Mesothelial cell of epicardium (in vitro differentiated cells): ENCODE results near the gene OLIG2. TPM values are rescaled to one million over a fixed set of nuclear protein-coding genes. Genes with fewer than 3 reads are reported as not detected.

Source experiments
- DNase-seq, 2 experiments: peaks; one replicate each; pipeline ENCODE4 v3.0.0; 2021; ENCODE audit warnings: low spot score in 2 of 2; ENCODE audit not compliant: unreplicated experiment in 2 of 2
- H3K27ac Mint-ChIP-seq: 2 replicates; pipeline ENCODE4 v1.8.0; 2021; ENCODE audit warnings: mixed read lengths
- H3K27me3 Mint-ChIP-seq: 2 replicates; pipeline ENCODE4 v1.8.0; 2021; ENCODE audit warnings: low read depth, mixed read lengths
- H3K36me3 Mint-ChIP-seq: 2 replicates; pipeline ENCODE4 v1.8.0; 2021; ENCODE audit warnings: mixed read lengths
- H3K4me1 Mint-ChIP-seq: 2 replicates; pipeline ENCODE4 v1.8.0; 2021; ENCODE audit warnings: mixed read lengths
- H3K4me3 Mint-ChIP-seq: 2 replicates; pipeline ENCODE4 v1.8.0; 2021; ENCODE audit warnings: mild to moderate bottlenecking, moderate library complexity, mixed read lengths
- H3K9me3 Mint-ChIP-seq: 2 replicates; pipeline ENCODE4 v1.8.0; 2021; ENCODE audit warnings: mixed read lengths
- total RNA-seq: library from RNA; stranded (reverse); gene quantifications from 3 replicates; pipeline ENCODE4 v1.2.1, GENCODE V29; 2021
- TF ChIP-seq, protein P1 (sequence below): fragments of 200-600 bp; sonication (generic); IDR thresholded peaks from one replicate; pipeline ENCODE4 v1.5.0; 2021; ENCODE audit warnings: antibody characterized with exemption; ENCODE audit not compliant: unreplicated experiment

The OLIG2 gene
- total RNA-seq, 1 donor from 2014 or later: 0.38 TPM

DNA sequence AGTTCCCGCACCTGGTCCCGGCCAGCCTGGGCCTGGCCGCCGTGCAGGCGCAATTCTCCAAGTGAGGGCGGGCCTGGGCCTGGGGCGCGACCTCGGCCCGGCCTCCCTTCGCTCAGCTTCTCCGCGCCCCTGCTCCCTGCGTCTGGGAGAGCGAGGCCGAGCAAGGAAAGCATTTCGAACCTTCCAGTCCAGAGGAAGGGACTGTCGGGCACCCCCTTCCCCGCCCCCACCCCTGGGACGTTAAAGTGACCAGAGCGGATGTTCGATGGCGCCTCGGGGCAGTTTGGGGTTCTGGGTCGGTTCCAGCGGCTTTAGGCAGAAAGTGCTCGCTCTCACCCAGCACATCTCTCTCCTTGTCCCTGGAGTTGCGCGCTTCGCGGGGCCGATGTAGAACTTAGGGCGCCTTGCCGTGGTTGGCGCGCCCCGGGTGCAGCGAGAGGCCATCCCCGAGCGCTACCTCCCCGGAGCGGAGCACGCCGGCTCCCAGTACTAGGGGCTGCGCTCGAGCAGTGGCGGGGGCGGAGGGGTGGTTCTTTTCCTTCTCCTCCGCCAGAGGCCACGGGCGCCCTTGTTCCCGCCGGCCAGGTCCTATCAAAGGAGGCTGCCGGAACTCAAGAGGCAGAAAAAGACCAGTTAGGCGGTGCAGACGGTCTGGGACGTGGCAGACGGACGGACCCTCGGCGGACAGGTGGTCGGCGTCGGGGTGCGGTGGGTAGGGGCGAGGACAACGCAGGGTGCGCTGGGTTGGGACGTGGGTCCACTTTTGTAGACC is 45.4 kb downstream of the OLIG2 start:
- peaks cover 32% of the 10 kb centered on the region for H3K4me1 Mint-ChIP-seq
- no peak overlapping the region for H3K27ac Mint-ChIP-seq
- TF ChIP-seq, protein P1, sequence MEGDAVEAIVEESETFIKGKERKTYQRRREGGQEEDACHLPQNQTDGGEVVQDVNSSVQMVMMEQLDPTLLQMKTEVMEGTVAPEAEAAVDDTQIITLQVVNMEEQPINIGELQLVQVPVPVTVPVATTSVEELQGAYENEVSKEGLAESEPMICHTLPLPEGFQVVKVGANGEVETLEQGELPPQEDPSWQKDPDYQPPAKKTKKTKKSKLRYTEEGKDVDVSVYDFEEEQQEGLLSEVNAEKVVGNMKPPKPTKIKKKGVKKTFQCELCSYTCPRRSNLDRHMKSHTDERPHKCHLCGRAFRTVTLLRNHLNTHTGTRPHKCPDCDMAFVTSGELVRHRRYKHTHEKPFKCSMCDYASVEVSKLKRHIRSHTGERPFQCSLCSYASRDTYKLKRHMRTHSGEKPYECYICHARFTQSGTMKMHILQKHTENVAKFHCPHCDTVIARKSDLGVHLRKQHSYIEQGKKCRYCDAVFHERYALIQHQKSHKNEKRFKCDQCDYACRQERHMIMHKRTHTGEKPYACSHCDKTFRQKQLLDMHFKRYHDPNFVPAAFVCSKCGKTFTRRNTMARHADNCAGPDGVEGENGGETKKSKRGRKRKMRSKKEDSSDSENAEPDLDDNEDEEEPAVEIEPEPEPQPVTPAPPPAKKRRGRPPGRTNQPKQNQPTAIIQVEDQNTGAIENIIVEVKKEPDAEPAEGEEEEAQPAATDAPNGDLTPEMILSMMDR: no peak
- H3K36me3 Mint-ChIP-seq: no peaks in the 10 kb centered on the region
- H3K4me3 Mint-ChIP-seq: peak overlapping the region; percentile 54
- H3K27me3 Mint-ChIP-seq: peaks cover 91% of the 10 kb centered on the region
- DNase-seq: peak in 1 of 2 experiments; percentile 51
- H3K9me3 Mint-ChIP-seq: no peaks in the 10 kb centered on the region

DNA sequence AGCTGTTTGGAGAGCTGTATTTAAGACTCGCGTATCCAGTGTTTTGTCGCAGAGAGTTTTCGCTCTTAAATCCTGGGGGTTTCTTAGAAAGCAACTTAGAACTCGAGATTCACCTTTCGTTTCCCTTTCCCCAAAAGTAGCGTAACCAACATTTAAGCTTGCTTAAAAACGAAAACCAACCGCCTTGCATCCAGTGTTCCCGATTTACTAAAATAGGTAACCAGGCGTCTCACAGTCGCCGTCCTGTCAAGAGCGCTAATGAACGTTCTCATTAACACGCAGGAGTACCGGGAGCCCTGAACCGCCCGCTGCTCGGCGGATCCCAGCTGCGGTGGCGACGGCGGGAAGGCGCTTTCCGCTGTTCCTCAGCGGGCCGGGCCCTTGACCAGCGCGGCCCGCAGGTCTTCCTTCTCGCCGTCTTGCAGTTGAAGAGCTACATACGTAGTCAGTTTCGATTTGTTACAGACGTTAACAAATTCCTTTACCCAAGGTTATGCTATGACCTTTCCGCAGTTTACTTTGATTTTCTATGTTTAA is 46.1 kb downstream of the OLIG2 start:
- no peak for DNase-seq
- Mint-ChIP-seq H3K36me3 (no peaks in the 10 kb centered on the region), H3K4me3 (peak overlapping the region; percentile 54), H3K9me3 (no peaks in the 10 kb centered on the region), H3K27ac (no peak overlapping the region), H3K4me1 (peaks cover 34% of the 10 kb centered on the region), H3K27me3 (peaks cover 90% of the 10 kb centered on the region)
- TF ChIP-seq, protein P1: no peak

DNA sequence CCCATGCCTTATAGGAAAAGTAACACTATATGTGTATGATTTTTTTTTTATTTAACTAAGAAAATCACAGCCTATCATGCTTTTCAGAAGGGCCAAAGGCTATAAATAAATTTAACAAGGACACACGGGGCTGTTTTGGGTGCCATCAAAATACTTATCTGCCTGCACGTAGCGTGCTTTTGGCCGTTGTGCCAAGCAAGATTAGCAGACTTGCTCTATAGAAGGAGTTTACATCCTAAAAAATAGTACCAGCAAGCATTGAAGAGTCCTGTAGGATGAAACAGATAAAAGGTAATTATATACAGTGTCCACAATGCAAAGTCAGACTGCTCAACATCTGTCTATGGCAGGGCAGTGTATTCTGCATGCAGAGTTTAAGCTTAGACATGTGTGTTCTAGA is 47.9 kb downstream of the OLIG2 start:
- H3K9me3 Mint-ChIP-seq: no peaks in the 10 kb centered on the region
- no peak overlapping the region for H3K27ac Mint-ChIP-seq
- peaks cover 36% of the 10 kb centered on the region for H3K4me1 Mint-ChIP-seq
- H3K27me3 Mint-ChIP-seq: peaks cover 90% of the 10 kb centered on the region
- TF ChIP-seq, protein P1: no peak
- no peak for DNase-seq
- H3K4me3 Mint-ChIP-seq: no peak overlapping the region
- H3K36me3 Mint-ChIP-seq: no peaks in the 10 kb centered on the region

DNA sequence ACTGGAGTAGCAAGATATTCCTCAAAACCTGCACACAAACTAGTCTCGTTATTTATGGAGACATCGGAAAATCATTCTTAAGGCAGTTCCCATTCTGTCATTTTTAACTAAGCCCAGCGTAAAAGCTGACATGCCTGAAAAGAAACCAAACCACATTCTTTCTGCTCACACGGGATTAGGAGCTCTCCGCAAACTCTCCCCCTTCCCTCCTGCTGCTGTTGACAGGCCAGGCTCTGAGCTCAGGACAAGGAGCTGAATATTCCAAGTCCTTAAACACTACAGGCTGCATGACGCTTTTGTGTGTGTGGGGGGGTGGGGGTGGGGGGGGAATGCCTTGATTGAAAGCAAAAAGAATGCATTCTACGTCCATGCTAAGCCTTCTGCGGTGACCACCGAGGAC is 49.4 kb downstream of the OLIG2 start:
- Mint-ChIP-seq H3K4me1 (peaks cover 39% of the 10 kb centered on the region), H3K27ac (peak overlapping the region; percentile 75), H3K9me3 (no peaks in the 10 kb centered on the region), H3K4me3 (peak overlapping the region; percentile 1), H3K27me3 (peaks cover 82% of the 10 kb centered on the region), H3K36me3 (no peaks in the 10 kb centered on the region)
- peak in 1 of 2 experiments; percentile 48 for DNase-seq
- TF ChIP-seq, protein P1: no peak

DNA sequence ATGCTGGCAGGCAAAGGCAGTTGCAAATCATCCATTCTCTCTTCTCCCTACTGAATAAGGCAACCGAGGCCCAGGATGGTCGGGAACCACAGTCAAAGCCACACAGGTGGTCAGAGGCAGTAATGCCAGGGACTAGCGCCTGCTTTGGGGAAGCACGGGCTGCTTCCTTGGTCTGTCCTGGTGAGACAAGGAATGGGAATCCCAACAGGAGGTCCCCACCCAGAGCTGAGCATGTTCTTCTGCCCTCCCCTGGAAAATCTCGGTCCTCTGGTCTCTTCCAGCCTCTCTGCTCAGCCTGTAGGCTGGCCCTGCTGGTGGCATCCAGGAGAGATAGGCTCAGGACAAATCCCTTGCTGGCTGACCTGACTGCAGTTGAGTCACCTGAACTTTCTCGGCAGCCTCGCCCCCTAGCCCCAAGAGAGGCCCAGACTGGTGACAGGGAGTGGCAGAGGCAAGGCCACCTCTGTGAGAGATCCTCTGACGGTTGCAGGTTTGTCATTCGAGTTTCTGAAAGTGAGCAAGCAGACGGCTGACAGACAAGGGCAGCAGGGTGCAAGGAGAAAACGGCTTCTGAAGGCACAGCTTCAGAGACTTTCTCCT is 50.0 kb downstream of the OLIG2 start:
- TF ChIP-seq, protein P1: no peak
- Mint-ChIP-seq H3K4me3 (no peak overlapping the region), H3K27ac (peak overlapping the region; percentile 75)

More for the DNA sequence above, 50.0 kb downstream of the OLIG2 start:
- no peaks in the 10 kb centered on the region for H3K9me3 Mint-ChIP-seq
- H3K4me1 Mint-ChIP-seq: peaks cover 39% of the 10 kb centered on the region
- H3K27me3 Mint-ChIP-seq: peaks cover 78% of the 10 kb centered on the region
- no peaks in the 10 kb centered on the region for H3K36me3 Mint-ChIP-seq
- DNase-seq: no peak
